Natural killer cell treated with Interleukin-12 subunit alpha and Interleukin-12 subunit beta and Interleukin-15 and Interleukin-18, amount 100 ng/mL, for 72 hours (primary cell): ENCODE data around the gene ZNF197. TPM values are rescaled to one million over a fixed set of nuclear protein-coding genes. Genes with fewer than 3 reads are reported as not detected.
A peak's percentile ranks its signal among the peaks of the same experiment; 100 is the strongest.

Source experiments
- ATAC-seq, 2 donors: fragments of 150-1000 bp; cut with Tn5 transposase in 1 of 2; sonication (Bioruptor Pico), chemical (Tn5 transposase) in 1 of 2; 2 replicates each; pipeline ENCODE4 v1.10.0; 2021
- DNase-seq: peaks from one replicate; pipeline ENCODE4 v3.0.0; 2022; ENCODE audit warnings: low spot score
- H3K27ac Mint-ChIP-seq, 2 donors: 1 replicate in 1 of 2; 2 replicates in 1 of 2; pipeline ENCODE4 v1.8.0; 2022; ENCODE audit warnings: mixed read lengths in 2 of 2, mild to moderate bottlenecking in 1 of 2, moderate library complexity in 1 of 2
- H3K27me3 Mint-ChIP-seq, 2 donors: 1 replicate in 1 of 2; 2 replicates in 1 of 2; pipeline ENCODE4 v1.8.0; 2022; ENCODE audit warnings: mixed read lengths in 2 of 2
- H3K36me3 Mint-ChIP-seq: one replicate; pipeline ENCODE4 v1.8.0; 2022; ENCODE audit warnings: mixed read lengths
- H3K4me1 Mint-ChIP-seq, 2 donors: 1 replicate in 1 of 2; 2 replicates in 1 of 2; pipeline ENCODE4 v1.8.0; 2022; ENCODE audit warnings: low read depth in 2 of 2, mixed read lengths in 2 of 2, mild to moderate bottlenecking in 1 of 2
- H3K4me3 Mint-ChIP-seq: one replicate; pipeline ENCODE4 v1.8.0; 2022; ENCODE audit warnings: mixed read lengths
- H3K9me3 Mint-ChIP-seq: 2 replicates; pipeline ENCODE4 v1.8.0; 2022; ENCODE audit warnings: mixed read lengths
- total RNA-seq, 2 donors: library from RNA; stranded (reverse); gene quantifications; one replicate each; pipeline ENCODE4 v1.2.3, GENCODE V29; 2022

Gene ZNF197
- total RNA-seq, 2 donors from 2014 or later = 13.2 to 16.7 TPM

- Mint-ChIP-seq H3K27ac (no peak overlapping the region), H3K36me3 (peaks cover 13% of the 10 kb centered on the region), H3K4me3 (no peak overlapping the region), H3K27me3 (no peaks in the 10 kb centered on the region), H3K9me3 (peaks cover 10% of the 10 kb centered on the region), H3K4me1 (no peaks in the 10 kb centered on the region)
- ATAC-seq (no peak), DNase-seq (no peak)
These were observed 53.8 kb downstream of the ZNF197 start for GRCh38 chr3:44678480-44679116.

- Mint-ChIP-seq H3K4me3 (no peak overlapping the region), H3K27me3 (no peaks in the 10 kb centered on the region), H3K27ac (no peak overlapping the region), H3K4me1 (peaks cover 5 to 6% of the 10 kb centered on the region in 2 donors), H3K9me3 (peaks cover 5% of the 10 kb centered on the region), H3K36me3 (peaks cover 23% of the 10 kb centered on the region)
- ATAC-seq = no peak
- no peak for DNase-seq
These were observed 56.2 kb downstream of the ZNF197 start for GRCh38 chr3:44680921-44681455.

- ATAC-seq (no peak), DNase-seq (no peak)
- peaks cover 11% of the 10 kb centered on the region for H3K9me3 Mint-ChIP-seq
- peaks cover 6 to 8% of the 10 kb centered on the region in 2 donors for H3K4me1 Mint-ChIP-seq
- H3K36me3 Mint-ChIP-seq = peaks cover 32% of the 10 kb centered on the region
- H3K4me3 Mint-ChIP-seq = no peak overlapping the region
- H3K27ac Mint-ChIP-seq = no peak overlapping the region
- H3K27me3 Mint-ChIP-seq = peaks cover 8 to 11% of the 10 kb centered on the region in 2 donors
These were observed 57.5 kb downstream of the ZNF197 start for GRCh38 chr3:44682182-44682896.

- peaks cover 46% of the 10 kb centered on the region for H3K36me3 Mint-ChIP-seq
- H3K27ac Mint-ChIP-seq = peak overlapping the region; percentile 6 to 39
- H3K27me3 Mint-ChIP-seq = peaks cover 25 to 30% of the 10 kb centered on the region in 2 donors
- H3K9me3 Mint-ChIP-seq = peaks cover 18% of the 10 kb centered on the region
- ATAC-seq (peak; percentile 85 to 94), DNase-seq (peak; percentile 83)
- H3K4me3 Mint-ChIP-seq = peak overlapping the region; percentile 85
- peaks cover 6 to 8% of the 10 kb centered on the region in 2 donors for H3K4me1 Mint-ChIP-seq
These were observed 60.4 kb downstream of the ZNF197 start for GRCh38 chr3:44685128-44685800.

GRCh38 chr3:44687898-44688297 lies 63.1 kb downstream of the ZNF197 start:
- H3K27ac Mint-ChIP-seq = no peak overlapping the region
- ATAC-seq = no peak
- H3K36me3 Mint-ChIP-seq = peaks cover 50% of the 10 kb centered on the region
- peaks cover 6 to 8% of the 10 kb centered on the region in 2 donors for H3K4me1 Mint-ChIP-seq
- H3K9me3 Mint-ChIP-seq = peaks cover 13% of the 10 kb centered on the region
- peaks cover 45 to 52% of the 10 kb centered on the region in 2 donors for H3K27me3 Mint-ChIP-seq
- no peak overlapping the region for H3K4me3 Mint-ChIP-seq
- no peak for DNase-seq

Other genes starting within 250 kb of the ZNF197 start
- 10 to 100 TPM; 25.2 to 33.3 TPM for gene ZNF445, start 147.4 kb upstream of the ZNF197 start, total RNA-seq
- gene ZKSCAN7, start 69.8 kb upstream of the ZNF197 start, total RNA-seq = 1 to 10 TPM; 1.9 to 4.9 TPM
- gene ZNF660, start 40.1 kb upstream of the ZNF197 start, total RNA-seq = 1 to 10 TPM; 2.5 to 5.9 TPM
- gene ZNF35, start 23.7 kb downstream of the ZNF197 start, total RNA-seq = 10 to 100 TPM; 11.4 to 15.8 TPM
- 1 to 10 TPM; 1.8 to 3.8 TPM for gene ZNF502, start 87.6 kb downstream of the ZNF197 start, total RNA-seq
- 1 to 10 TPM in 1 of 2 donors, under 1 TPM in 1; 0.61 to 3.2 TPM for gene ZNF501, start 104.6 kb downstream of the ZNF197 start, total RNA-seq
- 10 to 100 TPM; 11.3 to 23.6 TPM for gene KIAA1143, start 136.6 kb downstream of the ZNF197 start, total RNA-seq
- gene KIF15, start 136.8 kb downstream of the ZNF197 start, total RNA-seq = 10 to 100 TPM; 12.3 to 27.2 TPM
- gene TMEM42, start 236.9 kb downstream of the ZNF197 start, total RNA-seq = 1 to 10 TPM; 5.3 to 6.8 TPM
- gene TGM4, start 249.6 kb downstream of the ZNF197 start, total RNA-seq = not detected